Fibroblast of upper back skin (primary cell): Measurements from ENCODE around the gene AKT1.
"Not testable (repeated sequence)": the region's sequence is repeated elsewhere in the genome, so short reads cannot be mapped to it uniquely, and the experiment has no call there.

Experiments
- DNase-seq: peaks from one replicate; pipeline ENCODE4 v3.0.0-alpha.2; 2013

Gene AKT1

GRCh38 chr14:104751539-104752422 is 43.8 kb downstream of the AKT1 start:
- no peak for DNase-seq

- DNase-seq: not testable (repeated sequence)
These were observed 44.8 kb downstream of the AKT1 start for GRCh38 chr14:104750753-104751057.

- DNase-seq: no peak
These were observed 45.3 kb downstream of the AKT1 start for GRCh38 chr14:104750056-104750752.

GRCh38 chr14:104749111-104749649 is 46.4 kb downstream of the AKT1 start:
- peak; percentile 26 for DNase-seq

GRCh38 chr14:104747876-104748275 is 47.7 kb downstream of the AKT1 start:
- DNase-seq: no peak

GRCh38 chr14:104746934-104747481 is 48.5 kb downstream of the AKT1 start:
- no peak for DNase-seq

GRCh38 chr14:104746071-104746545 is 49.4 kb downstream of the AKT1 start:
- no peak for DNase-seq

- DNase-seq: no peak
These were observed 50.1 kb downstream of the AKT1 start for GRCh38 chr14:104745431-104745830.

GRCh38 chr14:104744484-104744883 is 51.1 kb downstream of the AKT1 start:
- no peak for DNase-seq

GRCh38 chr14:104743461-104744380 is 51.8 kb downstream of the AKT1 start:
- peak; percentile 75 for DNase-seq

GRCh38 chr14:104742586-104743455 is 52.7 kb downstream of the AKT1 start:
- DNase-seq: no peak

- no peak for DNase-seq
These were observed 53.7 kb downstream of the AKT1 start for GRCh38 chr14:104741803-104742251.

- no peak for DNase-seq
These were observed 54.3 kb downstream of the AKT1 start for GRCh38 chr14:104741108-104741802.

- DNase-seq: no peak
These were observed 55.7 kb downstream of the AKT1 start for GRCh38 chr14:104739546-104740516.

- DNase-seq: no peak
These were observed 56.5 kb downstream of the AKT1 start for GRCh38 chr14:104739026-104739425.

- DNase-seq: no peak
These were observed 57.1 kb downstream of the AKT1 start for GRCh38 chr14:104738375-104739019.

GRCh38 chr14:104735830-104736642 is 59.5 kb downstream of the AKT1 start:
- no peak for DNase-seq
